ENCODE data around the gene DTD1.

DTD1 gene, protein sequence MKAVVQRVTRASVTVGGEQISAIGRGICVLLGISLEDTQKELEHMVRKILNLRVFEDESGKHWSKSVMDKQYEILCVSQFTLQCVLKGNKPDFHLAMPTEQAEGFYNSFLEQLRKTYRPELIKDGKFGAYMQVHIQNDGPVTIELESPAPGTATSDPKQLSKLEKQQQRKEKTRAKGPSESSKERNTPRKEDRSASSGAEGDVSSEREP

DNA sequence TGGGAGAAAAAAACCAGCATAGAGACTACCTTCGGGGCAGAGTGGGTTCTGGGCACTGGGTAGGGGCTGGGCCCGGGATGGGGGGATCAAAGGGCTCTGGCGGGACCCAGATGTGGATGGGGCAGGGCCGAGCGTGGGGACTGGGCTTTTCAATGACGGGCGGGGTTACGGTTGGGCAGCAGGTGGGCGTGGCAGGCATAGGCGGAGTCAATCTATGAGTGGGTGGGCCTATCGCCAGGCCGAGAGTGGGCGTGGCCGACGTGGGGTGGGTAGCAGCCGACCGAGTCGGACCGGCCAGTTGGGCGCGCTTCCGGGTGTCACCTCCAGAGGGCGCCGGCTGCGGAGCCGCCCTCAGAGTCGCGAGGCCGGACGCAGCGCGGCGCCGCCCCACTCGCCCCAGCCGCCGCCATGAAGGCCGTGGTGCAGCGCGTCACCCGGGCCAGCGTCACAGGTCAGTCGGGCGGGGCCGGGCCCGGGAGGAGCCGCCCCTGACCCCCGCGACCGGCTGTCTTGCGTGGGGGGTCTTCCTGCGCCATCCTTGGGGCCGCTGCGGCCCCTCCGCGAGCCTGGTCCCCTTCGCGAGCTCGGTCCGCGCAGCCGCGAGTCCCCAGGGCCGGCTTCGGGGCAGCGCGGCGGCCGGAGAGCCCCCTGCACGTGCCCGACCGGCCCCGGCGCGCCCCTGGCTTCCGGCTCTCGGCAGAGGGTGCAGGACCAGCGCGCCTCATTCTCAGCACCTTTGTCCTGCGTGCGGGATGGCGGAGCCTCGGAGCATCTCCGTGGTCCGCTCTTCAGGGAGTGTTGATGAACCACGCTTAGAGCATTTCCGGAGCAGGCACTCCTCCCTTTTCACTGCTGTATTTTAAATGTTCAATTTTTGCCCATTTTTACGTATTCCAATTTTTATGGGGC lies at the start of gene DTD1:
TSS of gene DTD1 (plus strand) at position 390 of the 909 bp plus-strand sequence. CDS start at position 409, 19 bp downstream.
- peak; percentile 67 for DNase-seq

DNA sequence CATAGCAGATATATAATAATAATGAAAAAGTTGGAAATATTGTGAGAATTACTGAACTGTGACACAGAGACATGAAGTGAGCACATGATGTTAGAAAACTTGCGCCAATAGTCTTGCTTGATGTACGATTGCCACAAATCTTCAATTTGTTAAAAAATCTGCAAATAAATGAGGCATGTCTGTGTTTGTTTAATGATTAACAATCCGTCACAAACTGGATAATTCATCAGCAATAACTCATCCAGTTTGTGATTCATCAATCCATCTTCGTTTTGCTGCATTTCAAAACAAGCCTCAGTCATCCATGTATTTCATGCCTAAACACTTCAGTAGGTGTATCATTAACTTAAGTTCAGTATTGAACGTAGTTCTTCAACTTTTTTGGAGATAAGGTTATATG lies 46.1 kb upstream of the DTD1 start:
- no peak for DNase-seq

DNA sequence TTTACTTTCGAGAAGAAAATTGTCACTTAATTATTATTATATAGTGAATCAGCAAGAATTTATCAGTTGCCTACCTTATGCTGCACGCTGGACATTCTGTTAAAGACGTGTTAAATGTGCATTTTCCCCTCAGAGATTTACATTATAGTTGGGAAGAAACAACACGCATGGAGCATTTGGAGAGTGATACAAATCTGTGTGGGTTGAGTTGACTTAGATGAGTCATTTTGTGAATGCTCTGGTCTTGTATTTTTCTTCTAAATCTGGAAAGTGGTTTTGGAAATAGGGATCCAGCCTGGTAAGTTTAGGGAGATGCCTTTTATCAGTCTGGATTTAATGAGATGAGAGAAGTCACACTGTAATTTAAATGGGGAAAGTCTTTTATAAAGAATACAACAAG lies 44.6 kb upstream of the DTD1 start:
- DNase-seq, result no peak

DNA sequence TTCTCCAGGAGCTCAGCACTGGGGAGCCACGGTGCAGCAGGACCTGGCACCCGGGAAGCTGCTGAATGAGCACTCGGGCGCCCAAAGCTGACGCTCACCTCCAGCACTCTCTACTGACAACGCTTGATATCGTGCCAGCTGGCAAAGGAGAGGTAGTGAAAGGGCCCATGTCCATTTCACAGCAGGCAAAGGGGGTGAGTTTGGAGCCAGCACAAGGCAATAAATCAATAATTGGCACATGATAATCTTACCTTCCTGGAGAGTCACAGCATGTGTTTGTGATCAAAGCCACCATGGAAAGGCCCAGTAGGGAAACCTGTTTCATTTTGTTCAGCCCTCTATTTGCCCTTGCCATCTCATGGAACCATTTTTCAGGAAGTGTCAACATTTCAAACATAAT lies 43.9 kb upstream of the DTD1 start:
- no peak for DNase-seq

DNA sequence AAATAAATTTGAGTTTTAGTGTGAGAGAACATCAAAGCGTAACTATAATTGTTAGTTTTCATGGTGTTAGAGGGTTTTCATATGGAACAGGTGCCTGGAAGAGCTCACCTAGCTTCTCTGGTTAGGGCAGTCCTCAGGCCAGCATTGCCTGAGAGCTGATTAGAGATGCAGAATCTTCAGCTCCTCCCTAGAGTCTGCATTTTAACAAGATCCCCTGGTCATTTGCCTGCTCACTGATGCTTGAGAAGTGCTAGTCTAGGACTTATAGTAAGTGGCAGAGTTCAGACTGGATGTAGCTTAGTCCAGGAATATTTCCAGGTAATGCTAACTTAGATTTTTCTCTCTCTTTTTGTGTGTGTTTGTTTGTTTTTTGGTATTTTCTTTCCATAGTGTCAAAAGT lies 42.3 kb upstream of the DTD1 start:
- no peak for DNase-seq

DNA sequence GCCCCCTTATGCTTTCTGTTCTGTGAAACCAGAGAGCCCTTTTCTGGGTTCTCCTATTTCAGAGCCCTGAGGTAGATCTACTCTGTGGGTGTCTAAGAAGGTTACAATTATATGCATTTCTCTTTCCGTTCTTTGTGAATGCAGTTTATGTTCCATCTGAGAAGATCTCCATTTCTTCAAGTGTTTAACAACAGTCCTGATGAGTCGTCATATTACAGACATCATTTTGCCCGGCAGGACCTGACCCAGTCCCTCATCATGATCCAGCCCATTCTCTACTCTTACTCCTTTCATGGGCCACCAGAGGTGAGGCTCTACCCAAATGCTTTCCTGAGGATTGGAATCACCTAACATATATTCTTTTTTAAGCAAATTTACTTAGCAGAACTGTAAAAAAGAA lies 39.4 kb upstream of the DTD1 start:
- no peak for DNase-seq

DNA sequence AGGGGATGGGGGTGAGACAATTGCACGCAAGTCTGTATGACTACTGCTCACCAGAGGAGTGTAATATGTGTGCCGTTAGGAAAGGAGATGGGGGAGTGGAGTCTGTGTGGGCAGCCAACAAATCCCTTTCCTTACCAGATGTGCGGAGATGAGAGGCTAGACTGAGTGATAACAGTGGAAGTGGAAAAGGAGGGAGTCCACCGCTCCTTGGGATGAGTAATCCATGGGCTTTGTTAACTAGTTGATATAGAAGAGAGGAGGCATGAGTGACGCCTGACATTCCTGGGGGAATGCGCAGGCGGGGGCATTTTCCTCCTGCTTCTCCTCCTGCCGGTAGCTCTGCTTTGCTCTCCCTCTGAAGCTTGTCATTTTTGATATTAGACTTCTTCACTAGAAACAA lies 34.1 kb upstream of the DTD1 start:
- no peak for DNase-seq

DNA sequence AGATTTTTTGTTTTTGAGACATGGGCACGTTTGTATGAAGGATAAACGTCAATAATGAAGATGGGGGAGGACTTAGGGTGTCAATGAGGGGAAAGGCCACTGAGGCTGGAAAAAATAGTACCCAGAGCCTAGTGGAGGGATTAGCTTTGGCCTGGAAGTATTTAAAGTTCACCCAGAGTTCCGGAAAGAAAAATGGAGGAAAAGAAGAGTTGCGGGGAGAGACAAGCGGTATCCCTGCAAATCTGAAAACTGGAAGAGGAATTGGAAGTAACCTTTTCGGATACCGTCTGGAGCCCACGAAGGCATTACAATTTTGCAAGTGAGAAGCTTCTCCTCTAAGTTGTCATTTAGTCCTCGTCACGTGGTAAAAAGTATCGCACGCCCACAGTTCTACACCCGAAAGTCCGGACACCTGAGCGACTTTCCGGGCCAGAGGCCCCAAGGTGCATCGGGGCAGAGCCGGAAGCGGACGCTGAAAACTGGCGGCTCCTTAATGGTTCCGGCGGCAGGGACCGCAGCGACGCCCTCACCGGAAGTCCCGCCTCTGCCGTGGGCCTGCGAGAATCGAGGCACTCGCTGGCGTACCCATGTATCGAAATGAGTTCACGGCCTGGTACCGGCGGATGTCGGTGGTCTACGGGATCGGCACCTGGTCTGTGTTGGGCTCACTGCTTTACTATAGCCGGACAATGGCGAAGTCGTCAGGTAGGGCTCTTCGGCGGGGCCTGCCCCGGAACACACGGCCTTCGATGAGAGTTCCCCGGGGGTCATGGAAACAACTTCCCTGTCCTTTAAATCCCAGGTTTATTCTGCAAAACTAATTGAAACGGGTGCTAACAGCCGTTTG lies 20.7 kb upstream of the DTD1 start, which contains the start of gene SMIM26:
TSS of gene SMIM26 (plus strand) at position 541 of the 847 bp plus-strand sequence. CDS start at position 588, 47 bp downstream.
- DNase-seq, result peak; percentile 76

DNA sequence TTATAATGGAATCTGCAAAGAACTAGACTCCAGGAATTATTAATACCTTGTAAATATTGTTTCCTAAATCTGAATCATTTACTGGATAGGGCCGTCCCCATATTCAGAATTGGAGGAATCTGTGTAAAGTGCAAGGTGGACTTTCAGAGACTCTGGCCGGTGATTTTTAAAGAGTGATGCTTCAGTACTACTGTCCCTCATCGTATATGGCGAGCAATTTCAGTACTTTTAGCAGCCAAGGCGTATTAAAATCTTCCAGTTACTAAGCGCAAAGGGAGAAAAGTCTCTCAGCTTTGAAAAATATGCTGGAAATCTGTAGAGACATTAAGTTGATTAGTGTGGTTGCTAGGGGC lies 20.1 kb upstream of the DTD1 start:
- DNase-seq, result no peak

DNA sequence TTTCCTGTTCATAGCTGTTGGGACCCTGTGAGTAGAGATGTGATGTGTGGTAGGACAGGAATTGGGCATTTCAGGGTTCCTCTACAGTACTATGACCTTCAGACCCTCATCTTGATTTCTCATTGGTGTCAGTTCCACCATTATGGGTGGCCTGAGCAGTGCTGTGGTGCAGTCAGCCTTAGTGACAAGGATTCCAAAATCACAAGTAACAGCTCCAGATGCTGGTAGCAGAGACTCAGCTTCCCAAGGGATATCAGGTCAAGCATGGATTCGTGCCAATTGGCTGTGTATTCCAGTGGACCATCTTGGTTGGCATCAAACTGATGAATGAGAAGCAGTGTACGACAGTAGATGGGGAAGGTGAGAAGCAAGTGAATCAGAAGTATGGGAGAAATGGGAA lies 16.8 kb upstream of the DTD1 start:
- DNase-seq, result no peak

DNA sequence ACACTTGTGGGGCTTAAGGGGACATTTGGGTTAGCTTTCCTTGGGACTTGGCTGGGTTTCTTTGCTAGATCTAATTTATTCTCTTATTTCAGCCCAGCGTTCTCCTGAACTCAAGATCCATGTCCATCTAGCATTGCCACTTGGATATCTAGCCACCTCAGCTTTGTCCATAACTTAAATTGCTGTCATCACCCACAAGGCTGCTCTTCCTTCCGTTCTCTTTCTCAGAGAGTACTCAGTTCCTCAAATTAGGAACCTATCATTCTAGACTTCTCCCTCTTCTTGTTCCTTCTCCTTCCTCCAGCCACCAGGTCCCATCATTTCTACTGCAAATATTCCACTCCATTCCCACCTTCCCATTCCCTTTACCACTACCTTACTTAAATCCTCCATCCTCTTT lies 16.3 kb upstream of the DTD1 start:
- no peak for DNase-seq

DNA sequence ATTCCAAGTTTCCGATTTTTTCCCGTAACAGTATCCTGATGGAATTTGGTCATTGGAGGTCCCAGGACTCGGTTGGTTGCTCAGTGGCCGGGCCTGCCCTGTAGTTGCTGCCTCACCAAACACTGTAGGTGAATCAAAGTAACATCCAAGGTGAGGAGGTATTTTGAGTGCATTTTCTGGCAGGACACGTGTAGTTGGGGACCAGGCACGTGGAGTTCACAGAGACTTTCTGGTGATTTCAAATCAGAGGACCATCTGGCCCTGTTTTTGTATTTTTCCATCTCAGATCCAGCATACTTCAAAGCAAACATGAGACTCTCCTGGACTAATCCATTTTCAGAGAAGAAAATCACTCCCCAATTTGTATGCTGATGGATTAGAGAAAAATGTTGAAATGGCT lies 9.9 kb upstream of the DTD1 start:
- no peak for DNase-seq

DNA sequence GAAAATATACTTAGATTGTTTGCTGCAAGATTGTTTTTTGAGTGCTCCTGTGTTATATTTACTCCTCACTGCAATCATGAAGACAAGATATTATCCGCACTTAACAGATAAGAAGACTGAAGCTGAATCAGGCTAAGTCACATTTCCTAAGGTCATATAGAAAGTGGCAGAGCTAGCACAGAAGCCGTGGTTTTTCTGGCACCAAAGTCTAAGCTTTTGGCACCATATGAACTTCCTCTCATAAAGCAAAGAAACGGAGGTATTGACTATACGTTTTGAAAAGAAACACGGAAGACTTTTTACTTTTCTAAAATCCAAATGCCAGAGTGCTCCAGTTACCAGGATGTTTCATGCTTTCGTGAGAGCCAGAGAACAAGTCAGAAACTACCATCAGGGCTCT lies 9.3 kb upstream of the DTD1 start:
- no peak for DNase-seq

DNA sequence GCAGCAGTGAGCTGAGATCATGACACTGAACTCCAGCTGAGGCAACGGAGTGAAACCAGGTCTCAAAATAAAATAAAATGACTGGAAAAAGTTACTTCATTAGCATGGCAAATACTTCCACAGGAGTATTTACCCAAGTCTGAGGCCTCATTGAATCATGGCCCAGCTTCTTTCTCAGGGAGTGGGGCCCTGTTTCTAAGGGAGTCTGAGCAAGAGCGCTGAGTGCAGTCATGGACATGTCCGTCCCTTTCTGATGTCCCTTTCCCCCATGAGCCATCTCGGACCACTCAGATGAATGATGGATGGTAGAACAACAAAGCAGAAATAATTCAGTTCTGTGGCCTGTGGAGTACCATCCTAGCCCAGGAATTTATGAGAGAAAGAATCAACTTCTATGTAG lies 7.8 kb upstream of the DTD1 start:
- no peak for DNase-seq

DNA sequence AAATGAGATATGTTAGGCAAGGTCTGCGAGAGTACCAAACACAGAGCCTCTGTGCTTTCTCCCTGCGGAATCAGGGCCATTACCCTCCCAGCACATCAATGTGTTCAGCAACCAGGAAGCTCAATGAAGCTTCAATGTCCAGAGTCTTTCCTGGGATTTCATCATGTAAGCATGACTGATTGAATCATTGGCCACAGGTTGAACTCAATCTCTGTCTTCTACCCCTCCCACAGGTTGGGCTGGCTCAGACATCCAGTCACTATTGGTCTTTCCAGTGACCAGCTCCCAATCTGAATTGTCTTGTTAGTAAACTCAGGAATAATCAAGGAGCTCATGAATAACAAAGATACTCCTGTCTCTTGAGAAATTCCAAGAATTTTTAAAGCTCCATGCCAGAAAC lies 2.7 kb upstream of the DTD1 start:
- DNase-seq, result no peak

DNA sequence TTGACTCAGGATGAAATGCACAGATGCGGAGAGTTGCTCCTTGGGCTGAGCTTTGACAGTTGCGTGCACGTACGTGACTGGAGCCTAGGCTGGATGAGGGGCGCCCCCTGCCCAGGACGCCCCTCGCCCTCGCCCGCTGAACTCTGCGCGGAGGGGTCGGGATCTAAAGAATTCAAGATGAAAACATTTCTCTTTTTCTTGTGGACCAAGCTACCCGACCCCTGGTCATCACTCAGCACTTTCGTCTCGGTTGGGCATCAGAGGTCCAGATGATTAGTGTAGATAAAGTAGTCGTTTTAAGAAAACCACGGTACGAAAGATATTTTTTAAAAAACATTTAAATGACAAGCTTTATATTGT lies 700 bp downstream of the DTD1 start:
- no peak for DNase-seq

DNA sequence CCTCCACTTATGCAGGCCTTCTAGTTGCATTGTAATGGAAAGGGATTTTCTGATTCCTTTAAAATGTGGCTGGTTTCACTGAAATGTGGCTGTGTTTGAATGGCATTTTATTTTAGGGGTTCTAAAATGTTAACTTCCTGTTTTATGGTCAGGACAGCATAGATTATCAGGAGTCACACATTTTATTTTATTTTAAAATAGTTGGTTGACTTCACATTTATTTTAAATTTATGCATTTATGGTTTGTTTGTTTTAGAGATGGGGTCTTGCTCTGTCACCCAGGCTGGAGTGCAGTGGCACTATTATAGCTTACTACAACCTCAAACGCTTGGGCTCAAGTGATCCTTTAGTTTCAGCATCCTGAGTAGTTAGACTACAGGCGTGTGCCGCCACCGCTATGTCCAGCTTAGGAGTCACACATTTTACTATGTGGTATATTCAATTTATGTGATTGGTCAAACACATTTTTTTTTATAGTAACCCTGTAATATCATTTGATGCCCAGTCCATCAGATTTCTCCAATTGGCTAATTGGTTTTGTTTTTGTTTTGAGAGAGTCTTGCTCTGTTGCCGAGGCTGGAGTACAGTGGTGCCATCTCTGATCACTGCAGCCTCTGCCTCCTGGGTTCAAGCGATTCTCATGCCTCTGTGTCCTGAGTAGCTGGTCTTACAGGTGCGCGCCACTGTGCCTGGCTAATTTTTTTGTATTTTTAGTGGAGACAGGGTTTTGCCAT lies 2.3 kb downstream of the DTD1 start:
- no peak for DNase-seq

DNA sequence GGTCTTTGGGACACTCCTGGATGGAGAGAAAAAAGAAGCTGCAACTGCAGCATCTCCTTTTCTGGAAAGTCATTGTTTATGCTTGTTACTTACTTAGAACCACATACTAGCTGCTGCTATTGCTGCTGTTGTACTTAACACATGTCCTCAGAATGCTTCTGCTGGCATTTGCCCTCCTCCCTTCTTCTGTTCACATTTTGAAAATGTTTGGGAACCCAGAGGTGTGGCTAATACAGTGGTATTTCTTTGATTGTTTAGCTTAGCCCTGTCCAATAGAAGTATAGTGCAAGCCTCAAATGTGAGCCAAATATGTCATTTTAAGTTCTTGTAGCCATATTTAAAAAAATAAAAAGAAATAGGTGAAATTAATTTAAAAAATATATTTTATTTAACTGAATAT lies 8.4 kb downstream of the DTD1 start:
- no peak for DNase-seq

DNA sequence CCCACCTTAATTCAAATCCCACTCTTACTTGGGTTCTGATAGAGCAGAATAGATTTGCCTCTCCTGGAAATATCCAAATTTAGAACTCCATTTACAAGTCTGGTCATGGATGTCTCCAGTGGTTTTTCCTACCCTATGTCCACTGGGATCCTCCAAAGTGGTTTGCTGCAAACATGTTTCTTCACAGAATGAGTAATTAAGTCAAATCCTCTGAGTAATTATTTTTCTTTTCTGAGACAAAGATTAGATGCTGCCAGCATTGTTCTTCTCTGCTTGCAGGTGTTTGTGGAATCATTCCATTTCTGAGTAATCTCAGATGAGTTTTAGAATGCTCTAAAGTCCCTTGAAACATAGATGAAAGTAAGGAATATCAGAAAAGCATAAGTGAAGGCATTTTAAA lies 21.9 kb downstream of the DTD1 start:
- no peak for DNase-seq

DNA sequence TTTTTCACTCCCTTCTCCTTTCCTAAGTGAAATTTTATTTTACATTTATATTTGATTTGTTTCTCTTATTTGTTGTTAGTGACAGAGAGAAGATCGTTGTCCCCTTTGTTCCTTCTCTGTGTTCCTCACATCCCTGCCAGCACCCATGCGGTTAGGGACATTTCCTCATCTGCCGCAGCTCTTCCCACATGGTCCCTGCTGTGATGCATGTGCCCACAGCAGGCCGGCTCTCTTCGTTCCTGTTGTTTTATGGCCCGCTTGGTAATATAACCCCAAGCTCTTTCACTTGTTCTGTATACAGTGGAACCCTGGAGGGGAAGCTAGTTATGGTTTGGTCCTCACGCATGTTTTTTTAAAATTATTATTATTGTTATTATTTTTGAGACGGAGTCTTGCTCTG lies 23.6 kb downstream of the DTD1 start:
- no peak for DNase-seq

DNA sequence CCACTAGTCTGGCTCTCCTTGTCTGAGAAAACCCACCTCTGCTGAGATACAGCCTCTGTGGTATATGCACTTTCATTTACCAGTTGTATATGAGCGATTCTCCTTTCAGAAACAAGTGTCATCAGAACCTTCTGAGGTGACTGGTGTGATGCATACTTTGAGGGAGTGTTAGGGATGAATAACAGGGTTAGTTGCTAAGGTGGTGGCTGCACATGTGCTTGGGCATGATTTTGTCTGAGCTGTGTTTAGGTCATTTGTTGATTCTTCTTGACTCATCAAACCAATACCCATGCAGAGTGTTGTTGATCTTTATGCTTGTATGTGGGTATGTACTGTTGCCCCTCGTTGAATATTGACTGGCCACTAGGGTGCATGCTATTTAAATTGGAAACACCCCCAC lies 25.7 kb downstream of the DTD1 start:
- no peak for DNase-seq

DNA sequence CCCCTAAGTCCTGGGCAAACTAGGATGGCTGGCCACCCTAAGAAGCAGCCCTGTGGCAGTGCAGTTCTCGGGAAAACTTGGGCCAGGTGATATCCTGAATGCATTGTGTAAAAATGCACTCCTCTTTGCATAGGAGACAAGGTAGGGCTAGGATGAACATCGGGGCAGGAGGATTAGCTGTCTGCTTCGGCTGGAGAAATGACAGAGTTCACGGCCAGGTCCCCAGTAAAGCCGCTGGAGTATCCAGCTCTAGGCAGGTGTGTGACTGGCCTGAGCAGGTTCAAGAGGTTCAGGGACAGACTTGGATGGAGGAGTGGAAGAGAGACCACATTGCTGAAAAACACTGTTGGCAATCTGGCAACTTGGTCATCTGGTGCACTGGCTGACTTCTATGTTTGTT lies 26.4 kb downstream of the DTD1 start:
- DNase-seq, result no peak

DNA sequence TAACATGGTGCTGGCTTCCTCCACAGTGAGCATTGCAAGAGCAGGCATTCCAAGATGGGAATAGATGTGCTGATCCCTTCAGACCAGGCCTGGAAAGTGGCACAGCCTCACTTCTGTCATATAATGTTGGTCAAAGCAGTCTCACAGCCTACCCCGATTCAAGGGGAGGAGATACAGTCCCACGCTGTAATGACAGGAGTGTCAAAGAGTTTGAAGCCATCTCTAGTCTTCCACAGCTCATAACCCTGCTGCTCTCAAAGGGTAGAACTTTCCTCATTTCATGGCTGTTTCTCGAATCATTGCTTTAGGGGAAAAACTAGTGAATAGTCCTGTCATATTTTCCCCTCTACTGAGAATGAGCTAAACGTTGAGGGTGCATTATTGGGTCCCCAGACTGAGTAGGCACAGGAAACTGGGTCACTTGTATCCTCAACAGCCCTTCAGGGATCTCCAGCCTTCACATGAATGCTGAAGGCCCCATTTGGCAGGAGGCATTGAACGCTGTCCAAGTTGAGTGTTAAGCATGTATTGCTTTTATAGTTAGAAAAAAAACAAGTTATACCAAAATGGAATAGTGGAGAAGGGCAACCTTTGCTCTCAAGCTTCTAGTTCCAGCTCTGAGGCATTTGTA lies 27.3 kb downstream of the DTD1 start:
- no peak for DNase-seq

Measured in NCI-H1694 (cell line).